ENCODE measurements around the gene PTGFRN.

PTGFRN gene

GRCh38 chr1:116923421-116923820 is 13.7 kb downstream of the PTGFRN start:
- Histone ChIP-seq H3K4me2 (ENCODE audit: low read depth, low read length, poor library complexity, severe bottlenecking) (no peak overlapping the region), H3K9me2 (replicated peaks; ENCODE audit: insufficient read depth, low read length) (no peaks in the 10 kb centered on the region), H2AFZ (ENCODE audit: low read depth, low read length, severe bottlenecking) (no peak overlapping the region), H3K9ac (ENCODE audit: low read length) (no peak overlapping the region), H4K20me1 (ENCODE audit: low read depth, low read length) (no peaks in the 10 kb centered on the region), H3K27me3 (ENCODE audit: low read length) (no peaks in the 10 kb centered on the region), H3F3A (ENCODE audit: insufficient read depth) (no peaks in the 10 kb centered on the region), H3K79me2 (ENCODE audit: insufficient read depth, low read length) (no peaks in the 10 kb centered on the region), H3K27ac (ENCODE audit: low read depth, low read length) (no peak overlapping the region), H3K36me3 (ENCODE audit: low read length) (no peaks in the 10 kb centered on the region), H3K9me3 (ENCODE audit: insufficient read depth, low read length) (no peaks in the 10 kb centered on the region), H3K4me3 (ENCODE audit: insufficient read depth, low read length, poor library complexity, severe bottlenecking) (no peak overlapping the region)
- TF ChIP-seq CTCF (IDR thresholded peaks at IDR 0.05; ENCODE audit: insufficient read depth, low read length, poor library complexity, severe bottlenecking) (no peak), EZH2phosphoT487 (conservative IDR thresholded peaks at IDR 0.05; ENCODE audit: low read length) (no peak)

- no peak for TF ChIP-seq EZH2phosphoT487 (conservative IDR thresholded peaks at IDR 0.05; ENCODE audit: low read length)
- no peak overlapping the region for H3K4me2 ChIP-seq (ENCODE audit: low read depth, low read length, poor library complexity, severe bottlenecking)
- no peak overlapping the region for H3K4me3 ChIP-seq (ENCODE audit: insufficient read depth, low read length, poor library complexity, severe bottlenecking)
- H3K9ac ChIP-seq (ENCODE audit: low read length) = no peak overlapping the region
- H3K79me2 ChIP-seq (ENCODE audit: insufficient read depth, low read length) = no peaks in the 10 kb centered on the region
- no peaks in the 10 kb centered on the region for H3K9me2 ChIP-seq (replicated peaks; ENCODE audit: insufficient read depth, low read length)
- no peaks in the 10 kb centered on the region for H3F3A ChIP-seq (ENCODE audit: insufficient read depth)
- H4K20me1 ChIP-seq (ENCODE audit: low read depth, low read length) = no peaks in the 10 kb centered on the region
- no peaks in the 10 kb centered on the region for H3K36me3 ChIP-seq (ENCODE audit: low read length)
- no peak overlapping the region for H3K27ac ChIP-seq (ENCODE audit: low read depth, low read length)
- no peaks in the 10 kb centered on the region for H3K27me3 ChIP-seq (ENCODE audit: low read length)
- no peaks in the 10 kb centered on the region for H3K9me3 ChIP-seq (ENCODE audit: insufficient read depth, low read length)
- H2AFZ ChIP-seq (ENCODE audit: low read depth, low read length, severe bottlenecking) = no peak overlapping the region
Observed at GRCh38 chr1:116927049-116927798, 17.5 kb downstream of the PTGFRN start.

GRCh38 chr1:116929961-116930592 is 20.4 kb downstream of the PTGFRN start:
- Histone ChIP-seq H3K79me2 (ENCODE audit: insufficient read depth, low read length) (no peaks in the 10 kb centered on the region), H3K4me2 (ENCODE audit: low read depth, low read length, poor library complexity, severe bottlenecking) (no peak overlapping the region), H2AFZ (ENCODE audit: low read depth, low read length, severe bottlenecking) (no peak overlapping the region), H3K27ac (ENCODE audit: low read depth, low read length) (no peak overlapping the region), H3K9ac (ENCODE audit: low read length) (no peak overlapping the region), H3K36me3 (ENCODE audit: low read length) (no peaks in the 10 kb centered on the region), H4K20me1 (ENCODE audit: low read depth, low read length) (no peaks in the 10 kb centered on the region), H3F3A (ENCODE audit: insufficient read depth) (no peaks in the 10 kb centered on the region), H3K4me3 (ENCODE audit: insufficient read depth, low read length, poor library complexity, severe bottlenecking) (no peak overlapping the region), H3K9me3 (ENCODE audit: insufficient read depth, low read length) (no peaks in the 10 kb centered on the region), H3K27me3 (ENCODE audit: low read length) (no peaks in the 10 kb centered on the region), H3K9me2 (replicated peaks; ENCODE audit: insufficient read depth, low read length) (no peaks in the 10 kb centered on the region)
- no peak for TF ChIP-seq CTCF (IDR thresholded peaks at IDR 0.05; ENCODE audit: insufficient read depth, low read length, poor library complexity, severe bottlenecking)
